HFF-Myc (cell line): Measurements from ENCODE around the gene PLPPR4.

Source experiments
- DNase-seq: peaks from one replicate; pipeline ENCODE4 v3.0.0-alpha.2; 2011; ENCODE audit warnings: low read depth; ENCODE audit errors: extremely low read depth
- H3K4me3 ChIP-seq: replicated peaks from 2 replicates; pipeline ENCODE4 v1.5.1; 2011; ENCODE audit warnings: low read depth, mild to moderate bottlenecking, control low read depth, low read length
- CTCF ChIP-seq: IDR thresholded peaks from 2 replicates; pipeline ENCODE4 v1.5.1; 2012; ENCODE audit warnings: mild to moderate bottlenecking, low read depth, low read length, control low read depth; ENCODE audit errors: missing control alignments

Gene PLPPR4

GRCh38 chr1:99228153-99228552, 36.1 kb upstream of the PLPPR4 start:
- DNase-seq: no peak
- TF ChIP-seq CTCF: no peak

GRCh38 chr1:99229122-99229521, 35.2 kb upstream of the PLPPR4 start:
- DNase-seq: no peak
- no peak overlapping the region for H3K4me3 ChIP-seq
- no peak for TF ChIP-seq CTCF

More at GRCh38 chr1:99228153-99228552, 36.1 kb upstream of the PLPPR4 start:
- no peak overlapping the region for H3K4me3 ChIP-seq

GRCh38 chr1:99230695-99231094, 33.6 kb upstream of the PLPPR4 start:
- no peak for TF ChIP-seq CTCF
- no peak for DNase-seq
- no peak overlapping the region for H3K4me3 ChIP-seq

- DNase-seq: no peak
- TF ChIP-seq CTCF: no peak
- no peak overlapping the region for H3K4me3 ChIP-seq
These were observed 32.1 kb upstream of the PLPPR4 start for GRCh38 chr1:99232172-99232571.

- no peak for DNase-seq
- no peak for TF ChIP-seq CTCF
- no peak overlapping the region for H3K4me3 ChIP-seq
These were observed 30.8 kb upstream of the PLPPR4 start for GRCh38 chr1:99233446-99233845.

- no peak for DNase-seq
- no peak for TF ChIP-seq CTCF
- no peak overlapping the region for H3K4me3 ChIP-seq
These were observed 27.5 kb upstream of the PLPPR4 start for GRCh38 chr1:99236756-99237155.

- DNase-seq: no peak
- H3K4me3 ChIP-seq: no peak overlapping the region
- no peak for TF ChIP-seq CTCF
These were observed 24.6 kb upstream of the PLPPR4 start for GRCh38 chr1:99239690-99240089.
